Adipocyte (in vitro differentiated cells): ENCODE results near the gene RALY.

Experiments used
- DNase-seq: peaks from one replicate; pipeline ENCODE4 v3.0.0-alpha.2; 2015; ENCODE audit warnings: low read depth
- H3K27me3 ChIP-seq: replicated peaks from 2 replicates; pipeline ENCODE4 v1.7.0; 2013; ENCODE audit warnings: mild to moderate bottlenecking, low read length, moderate library complexity; ENCODE audit not compliant: control insufficient read depth, insufficient read depth
- H3K36me3 ChIP-seq: 2 replicates; pipeline ENCODE4 v1.7.0; 2013; ENCODE audit warnings: low read length, mild to moderate bottlenecking, moderate library complexity; ENCODE audit not compliant: control insufficient read depth, insufficient read depth, severe bottlenecking
- H3K4me1 ChIP-seq: 2 replicates; pipeline ENCODE4 v1.7.0; 2013; ENCODE audit warnings: mild to moderate bottlenecking, low read length, moderate library complexity; ENCODE audit not compliant: control insufficient read depth, insufficient read depth
- H3K4me3 ChIP-seq: 2 replicates; pipeline ENCODE4 v1.7.0; 2013; ENCODE audit warnings: mild to moderate bottlenecking, low read length, moderate library complexity
- H3K9ac ChIP-seq: 2 replicates; pipeline ENCODE4 v1.7.0; 2013; ENCODE audit warnings: mild to moderate bottlenecking, low read length, moderate library complexity
- H3K9me3 ChIP-seq: 2 replicates; pipeline ENCODE4 v1.7.0; 2013; ENCODE audit warnings: mild to moderate bottlenecking, low read length, moderate library complexity; ENCODE audit not compliant: control insufficient read depth

RALY gene

GRCh38 chr20:34004790-34005457, 11.2 kb downstream of the RALY start:
- Histone ChIP-seq H3K27me3 (no peaks in the 10 kb centered on the region), H3K4me1 (no peaks in the 10 kb centered on the region), H3K36me3 (no peaks in the 10 kb centered on the region), H3K9ac (no peak overlapping the region), H3K4me3 (no peak overlapping the region), H3K9me3 (no peaks in the 10 kb centered on the region)
- no peak for DNase-seq

GRCh38 chr20:34006619-34007018, 12.9 kb downstream of the RALY start:
- no peak for DNase-seq
- Histone ChIP-seq H3K4me1 (peaks cover 8% of the 10 kb centered on the region), H3K4me3 (no peak overlapping the region), H3K27me3 (no peaks in the 10 kb centered on the region), H3K36me3 (no peaks in the 10 kb centered on the region), H3K9me3 (no peaks in the 10 kb centered on the region), H3K9ac (no peak overlapping the region)

GRCh38 chr20:34008477-34008876, 14.8 kb downstream of the RALY start:
- Histone ChIP-seq H3K9me3 (no peaks in the 10 kb centered on the region), H3K9ac (no peak overlapping the region), H3K4me1 (peaks cover 8% of the 10 kb centered on the region), H3K36me3 (no peaks in the 10 kb centered on the region), H3K27me3 (no peaks in the 10 kb centered on the region), H3K4me3 (no peak overlapping the region)
- no peak for DNase-seq

GRCh38 chr20:34010405-34010931, 16.8 kb downstream of the RALY start:
- H3K36me3 ChIP-seq: no peaks in the 10 kb centered on the region
- no peaks in the 10 kb centered on the region for H3K27me3 ChIP-seq
- no peak overlapping the region for H3K4me3 ChIP-seq
- H3K4me1 ChIP-seq: peaks cover 17% of the 10 kb centered on the region
- no peaks in the 10 kb centered on the region for H3K9me3 ChIP-seq
- H3K9ac ChIP-seq: no peak overlapping the region
- peak; percentile 13 for DNase-seq

GRCh38 chr20:34011275-34011674, 17.6 kb downstream of the RALY start:
- no peaks in the 10 kb centered on the region for H3K27me3 ChIP-seq
- H3K4me1 ChIP-seq: peaks cover 21% of the 10 kb centered on the region
- DNase-seq: no peak
- H3K36me3 ChIP-seq: no peaks in the 10 kb centered on the region
- H3K9ac ChIP-seq: no peak overlapping the region
- no peaks in the 10 kb centered on the region for H3K9me3 ChIP-seq
- no peak overlapping the region for H3K4me3 ChIP-seq

GRCh38 chr20:34012330-34012729, 18.6 kb downstream of the RALY start:
- H3K4me3 ChIP-seq: no peak overlapping the region

GRCh38 chr20:34012735-34013134, 19.0 kb downstream of the RALY start:
- H3K27me3 ChIP-seq: no peaks in the 10 kb centered on the region
- no peaks in the 10 kb centered on the region for H3K9me3 ChIP-seq
- no peaks in the 10 kb centered on the region for H3K36me3 ChIP-seq
- H3K4me1 ChIP-seq: peaks cover 24% of the 10 kb centered on the region
- DNase-seq: no peak
- no peak overlapping the region for H3K9ac ChIP-seq
- no peak overlapping the region for H3K4me3 ChIP-seq

More at GRCh38 chr20:34012330-34012729, 18.6 kb downstream of the RALY start:
- Histone ChIP-seq H3K9me3 (no peaks in the 10 kb centered on the region), H3K4me1 (peaks cover 24% of the 10 kb centered on the region), H3K9ac (no peak overlapping the region), H3K27me3 (no peaks in the 10 kb centered on the region), H3K36me3 (no peaks in the 10 kb centered on the region)
- DNase-seq: no peak

GRCh38 chr20:34013554-34013953, 19.8 kb downstream of the RALY start:
- no peaks in the 10 kb centered on the region for H3K9me3 ChIP-seq
- H3K4me1 ChIP-seq: peaks cover 24% of the 10 kb centered on the region
- no peak overlapping the region for H3K9ac ChIP-seq
- no peaks in the 10 kb centered on the region for H3K27me3 ChIP-seq
- no peak for DNase-seq
- no peaks in the 10 kb centered on the region for H3K36me3 ChIP-seq
- H3K4me3 ChIP-seq: no peak overlapping the region

- no peaks in the 10 kb centered on the region for H3K9me3 ChIP-seq
- peaks cover 24% of the 10 kb centered on the region for H3K4me1 ChIP-seq
- no peak for DNase-seq
- no peak overlapping the region for H3K4me3 ChIP-seq
- no peak overlapping the region for H3K9ac ChIP-seq
- H3K36me3 ChIP-seq: no peaks in the 10 kb centered on the region
- H3K27me3 ChIP-seq: no peaks in the 10 kb centered on the region
These were observed 21.2 kb downstream of the RALY start for GRCh38 chr20:34014878-34015277.

- Histone ChIP-seq H3K4me3 (no peak overlapping the region), H3K36me3 (no peaks in the 10 kb centered on the region), H3K4me1 (peaks cover 21% of the 10 kb centered on the region), H3K9me3 (no peaks in the 10 kb centered on the region), H3K9ac (no peak overlapping the region), H3K27me3 (no peaks in the 10 kb centered on the region)
- DNase-seq: no peak
These were observed 22.0 kb downstream of the RALY start for GRCh38 chr20:34015401-34016335.

- H3K4me3 ChIP-seq: no peak overlapping the region
- peaks cover 16% of the 10 kb centered on the region for H3K4me1 ChIP-seq
- no peaks in the 10 kb centered on the region for H3K27me3 ChIP-seq
- no peaks in the 10 kb centered on the region for H3K36me3 ChIP-seq
- no peaks in the 10 kb centered on the region for H3K9me3 ChIP-seq
- no peak for DNase-seq
- H3K9ac ChIP-seq: no peak overlapping the region
These were observed 23.0 kb downstream of the RALY start for GRCh38 chr20:34016736-34017135.
